KOPT-K1 (cell line): ENCODE measurements around the gene TGM6.

Experiments used
- H3K27ac ChIP-seq: fragments of 200-600 bp; sonication (generic); 2 replicates; pipeline ENCODE4 v1.5.1; 2016; ENCODE audit warnings: antibody characterized with exemption, mild to moderate bottlenecking, low read depth, low read length; ENCODE audit not compliant: poor library complexity, severe bottlenecking
- H3K36me3 ChIP-seq: fragments of 200-600 bp; sonication (generic); 2 replicates; pipeline ENCODE4 v1.5.1; 2017; ENCODE audit warnings: antibody characterized with exemption, mild to moderate bottlenecking, low read length, moderate library complexity; ENCODE audit not compliant: insufficient read depth
- H3K9me3 ChIP-seq: fragments of 200-600 bp; sonication (generic); 2 replicates; pipeline ENCODE4 v1.5.1; 2017; ENCODE audit warnings: antibody characterized with exemption, low read length, mild to moderate bottlenecking; ENCODE audit not compliant: insufficient read depth, poor library complexity, severe bottlenecking

TGM6 gene

GRCh38 chr20:2431185-2431584 is 50.5 kb downstream of the TGM6 start:
- Histone ChIP-seq H3K9me3 (no peaks in the 10 kb centered on the region), H3K27ac (no peak overlapping the region), H3K36me3 (no peaks in the 10 kb centered on the region)

GRCh38 chr20:2446845-2447244 is 66.1 kb downstream of the TGM6 start:
- H3K27ac ChIP-seq, result no peak overlapping the region
- no peaks in the 10 kb centered on the region for H3K36me3 ChIP-seq
- H3K9me3 ChIP-seq, result no peaks in the 10 kb centered on the region

DNA sequence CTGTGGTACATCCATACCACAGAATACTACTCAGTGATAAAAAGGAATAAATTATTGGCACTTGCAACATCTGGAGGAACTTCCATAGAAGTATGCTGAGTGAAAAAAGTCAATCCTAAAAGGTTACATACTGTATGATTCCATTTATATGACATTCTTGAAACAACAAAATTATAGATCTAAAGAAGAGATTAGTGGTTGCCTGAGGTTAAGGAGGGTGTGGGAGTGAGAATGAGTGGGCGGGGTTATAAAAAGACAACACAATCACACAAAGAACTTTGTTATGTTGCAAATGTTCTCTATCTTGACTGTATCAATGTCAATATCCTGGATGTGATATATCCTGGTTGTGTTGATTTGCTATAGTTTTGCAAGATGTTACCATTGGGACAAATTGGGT is 68.7 kb downstream of the TGM6 start:
- Histone ChIP-seq H3K36me3 (peaks cover 7% of the 10 kb centered on the region; the same call in 1 of the 2 replicates), H3K9me3 (no peaks in the 10 kb centered on the region), H3K27ac (no peak overlapping the region)

DNA sequence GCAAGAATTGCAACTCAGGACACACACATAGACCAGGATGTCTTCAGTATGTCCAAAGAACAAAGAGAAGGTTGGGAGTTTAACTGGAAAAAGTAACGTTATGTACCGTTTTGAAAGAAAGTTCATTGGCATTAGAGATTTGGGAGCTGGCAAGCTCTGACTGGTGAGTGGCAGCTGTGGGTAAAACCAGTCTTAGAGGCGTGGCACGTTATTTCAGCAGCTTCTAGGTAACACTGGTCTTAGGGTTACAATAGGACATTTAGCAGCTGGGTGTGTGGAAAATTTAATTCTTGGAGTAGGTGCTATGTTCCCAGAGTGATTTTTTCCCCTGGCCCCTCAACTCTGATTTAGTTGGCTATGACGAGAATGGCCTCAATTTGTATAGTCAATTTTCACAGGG is 70.7 kb downstream of the TGM6 start:
- Histone ChIP-seq H3K9me3 (no peaks in the 10 kb centered on the region), H3K36me3 (peaks cover 11% of the 10 kb centered on the region; the same call in 1 of the 2 replicates)

DNA sequence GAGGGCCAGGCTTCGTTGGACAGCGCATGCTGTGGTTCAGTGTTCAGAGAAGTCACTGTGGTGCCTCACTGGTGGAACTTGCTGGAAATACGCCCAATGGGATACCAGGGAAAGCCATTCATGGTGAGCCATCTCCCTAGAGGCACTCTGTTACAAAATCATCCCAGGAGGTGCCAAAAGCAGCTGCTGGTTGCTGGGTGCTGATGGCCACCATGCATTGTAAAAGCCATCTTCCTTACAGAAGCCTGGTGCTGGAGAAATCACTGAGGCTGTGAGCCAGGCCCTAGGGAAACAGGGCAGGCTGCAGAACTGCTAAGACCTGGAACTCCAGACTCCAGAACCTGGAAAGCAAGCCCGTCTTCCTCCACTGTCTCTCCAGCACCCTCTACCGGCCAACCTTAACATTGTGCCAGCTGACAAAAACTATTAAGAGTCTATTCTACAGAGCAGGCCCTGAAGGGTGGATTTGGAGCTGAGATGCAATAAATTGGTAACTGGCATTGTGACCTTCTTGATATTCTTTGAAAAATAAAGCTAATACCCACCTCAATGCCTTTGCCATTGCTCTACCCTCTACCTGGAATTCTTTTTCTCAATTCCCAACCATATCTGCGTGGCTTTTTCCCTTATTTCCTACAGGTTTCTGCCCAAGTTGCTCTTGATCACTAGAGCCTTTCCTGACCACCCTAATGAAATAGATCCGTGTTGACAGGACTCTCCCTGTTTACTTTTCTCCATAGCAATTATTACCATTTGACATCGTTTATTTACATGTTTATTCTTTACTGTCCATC is 71.4 kb downstream of the TGM6 start:
- H3K36me3 ChIP-seq, result peaks cover 18% of the 10 kb centered on the region
- no peaks in the 10 kb centered on the region for H3K9me3 ChIP-seq
- H3K27ac ChIP-seq, result no peak overlapping the region

More for the DNA sequence above, 70.7 kb downstream of the TGM6 start:
- no peak overlapping the region for H3K27ac ChIP-seq

GRCh38 chr20:2453792-2454191 is 73.1 kb downstream of the TGM6 start:
- no peaks in the 10 kb centered on the region for H3K9me3 ChIP-seq
- H3K27ac ChIP-seq, result no peak overlapping the region
- H3K36me3 ChIP-seq, result peaks cover 35% of the 10 kb centered on the region

DNA sequence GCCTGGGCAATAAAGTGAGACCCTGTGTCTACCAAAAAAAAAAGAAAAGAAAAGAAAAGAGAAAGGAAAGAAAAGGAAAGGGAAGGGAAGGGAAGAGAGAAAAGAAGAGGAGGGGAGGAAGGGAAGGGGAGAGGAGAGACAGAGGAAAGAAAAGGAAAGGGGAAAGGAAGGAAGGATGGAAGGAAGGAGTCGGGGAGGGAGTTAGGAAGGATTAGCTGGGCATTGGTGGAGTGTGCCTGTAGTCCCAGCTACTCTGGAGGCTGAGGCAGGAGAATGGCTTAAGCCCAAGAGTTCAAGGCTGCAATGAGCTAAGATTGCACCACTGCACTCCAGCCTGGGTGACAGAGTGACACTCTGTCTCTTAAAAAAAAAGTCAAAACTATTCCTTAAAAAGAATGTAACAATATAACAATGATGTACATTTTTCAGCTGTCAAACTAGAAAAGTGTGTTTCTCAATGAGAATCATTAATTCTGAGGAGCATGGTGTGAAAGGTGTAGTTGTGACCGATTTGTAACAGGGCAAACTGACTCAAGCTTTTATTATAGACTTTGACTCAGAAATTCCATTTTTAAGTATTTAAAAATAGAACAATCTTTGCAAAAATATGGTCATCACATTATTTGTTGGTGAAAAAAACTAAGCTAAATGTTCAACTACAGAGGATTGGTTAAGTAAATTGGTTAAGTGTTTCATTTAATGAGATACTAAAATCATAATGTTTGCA is 75.2 kb downstream of the TGM6 start:
- Histone ChIP-seq H3K36me3 (peaks cover 56% of the 10 kb centered on the region), H3K27ac (no peak overlapping the region), H3K9me3 (no peaks in the 10 kb centered on the region)

- peaks cover 80% of the 10 kb centered on the region for H3K36me3 ChIP-seq
- H3K27ac ChIP-seq, result no peak overlapping the region
- no peaks in the 10 kb centered on the region for H3K9me3 ChIP-seq
These were observed 78.3 kb downstream of the TGM6 start for GRCh38 chr20:2458919-2459499.

- H3K9me3 ChIP-seq, result no peaks in the 10 kb centered on the region
- peaks cover 92% of the 10 kb centered on the region for H3K36me3 ChIP-seq
- H3K27ac ChIP-seq, result no peak overlapping the region
These were observed 79.5 kb downstream of the TGM6 start for GRCh38 chr20:2459981-2460751.

- Histone ChIP-seq H3K9me3 (no peaks in the 10 kb centered on the region), H3K36me3 (peaks cover 97% of the 10 kb centered on the region), H3K27ac (no peak overlapping the region)
These were observed 80.2 kb downstream of the TGM6 start for GRCh38 chr20:2460752-2461424.

- peaks cover 100% of the 10 kb centered on the region for H3K36me3 ChIP-seq
- no peaks in the 10 kb centered on the region for H3K9me3 ChIP-seq
- no peak overlapping the region for H3K27ac ChIP-seq
These were observed 81.8 kb downstream of the TGM6 start for GRCh38 chr20:2462484-2462883.

DNA sequence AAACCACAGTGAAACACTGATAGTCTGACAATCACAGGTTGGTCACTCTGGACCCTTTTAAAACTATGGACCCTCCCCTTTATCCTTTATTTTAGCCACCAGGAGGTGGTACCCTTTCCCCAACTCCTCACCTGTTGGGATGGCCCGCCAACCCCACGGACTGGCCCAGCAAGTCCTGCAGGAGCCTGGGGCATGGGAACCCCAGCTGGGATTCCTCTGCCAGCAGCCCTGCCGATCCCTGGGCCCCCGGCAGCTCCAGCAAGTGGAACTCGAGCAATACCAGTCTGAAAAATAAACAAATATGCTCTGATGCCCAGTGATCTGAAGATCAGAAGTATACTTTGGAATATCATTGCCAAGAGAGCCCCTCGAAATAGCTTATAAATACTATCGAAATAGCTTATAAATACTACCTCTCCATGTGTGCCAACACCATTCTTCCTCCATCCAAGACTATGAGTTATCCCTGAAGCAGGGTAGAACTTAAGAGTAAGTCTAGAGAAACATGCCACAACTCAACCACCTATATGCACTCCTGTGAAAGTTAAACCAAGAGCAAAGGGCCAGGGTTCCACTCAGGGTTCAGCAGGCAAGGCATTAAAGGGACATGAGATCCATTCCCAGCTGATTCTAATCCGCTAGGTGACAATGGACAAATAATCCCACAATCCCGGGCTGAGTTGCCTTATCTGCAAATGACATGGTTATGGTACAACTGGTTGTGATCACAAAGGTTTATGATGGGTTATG is 83.1 kb downstream of the TGM6 start:
- Histone ChIP-seq H3K9me3 (no peaks in the 10 kb centered on the region), H3K36me3 (peaks cover 100% of the 10 kb centered on the region), H3K27ac (no peak overlapping the region)

- no peaks in the 10 kb centered on the region for H3K9me3 ChIP-seq
- peaks cover 93% of the 10 kb centered on the region for H3K36me3 ChIP-seq
- no peak overlapping the region for H3K27ac ChIP-seq
These were observed 84.4 kb downstream of the TGM6 start for GRCh38 chr20:2465100-2465499.

DNA sequence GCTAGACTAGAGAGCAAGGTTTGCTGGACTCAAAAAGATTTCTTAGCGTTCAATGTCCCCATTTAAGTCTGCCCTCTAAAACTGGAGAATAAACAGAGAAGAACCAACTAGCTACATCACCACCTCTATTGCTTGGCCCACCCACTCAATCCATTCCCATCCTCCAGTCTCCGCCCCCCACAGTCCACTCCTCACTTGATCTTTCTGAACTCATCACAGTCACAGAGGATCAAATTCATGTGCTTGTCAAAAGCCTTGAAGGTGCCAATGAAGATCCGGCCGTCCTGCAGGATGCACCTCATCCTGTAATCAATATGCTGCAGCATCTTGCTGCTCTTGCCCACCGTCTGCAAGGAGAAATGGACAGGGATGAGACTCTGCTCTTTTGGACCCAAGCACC is 86.7 kb downstream of the TGM6 start:
- Histone ChIP-seq H3K36me3 (peaks cover 70% of the 10 kb centered on the region), H3K9me3 (no peaks in the 10 kb centered on the region), H3K27ac (no peak overlapping the region)
